Frontal cortex (tissue), 4 donors: ENCODE measurements around the gene SLC25A21. TPM values are rescaled to one million over a fixed set of nuclear protein-coding genes. Genes with fewer than 3 reads are reported as not detected.
A peak's percentile ranks its signal among the peaks of the same experiment; 100 is the strongest.
"Not testable (repeated sequence)": the region's sequence is repeated elsewhere in the genome, so short reads cannot be mapped to it uniquely, and the experiment has no call there.

ENCODE experiments used
- DNase-seq, 2 donors: peaks; one replicate each; pipeline ENCODE4 v3.0.0; 2012; ENCODE audit warnings: low spot score in 2 of 2
- FAIRE-seq: peaks from 2 replicates; lab custom pipeline; 2012; peaks lifted over from hg19 to GRCh38; lab: Jason Lieb, UNC
- total RNA-seq: library from RNA; depleted of rRNA; stranded (reverse); fragments of >200 nt; gene quantifications from one replicate; pipeline ENCODE4 v1.2.3, GENCODE V29; 2014
- donor health status: control.
- donor health status: control.
- donor health status: control.

Gene SLC25A21
- total RNA-seq, 1 donor from 2014 or later, result 6.1 TPM

GRCh38 chr14:36818794-36819384, 353.5 kb downstream of the SLC25A21 start:
- DNase-seq, result no peak
- FAIRE-seq, result no peak

DNA sequence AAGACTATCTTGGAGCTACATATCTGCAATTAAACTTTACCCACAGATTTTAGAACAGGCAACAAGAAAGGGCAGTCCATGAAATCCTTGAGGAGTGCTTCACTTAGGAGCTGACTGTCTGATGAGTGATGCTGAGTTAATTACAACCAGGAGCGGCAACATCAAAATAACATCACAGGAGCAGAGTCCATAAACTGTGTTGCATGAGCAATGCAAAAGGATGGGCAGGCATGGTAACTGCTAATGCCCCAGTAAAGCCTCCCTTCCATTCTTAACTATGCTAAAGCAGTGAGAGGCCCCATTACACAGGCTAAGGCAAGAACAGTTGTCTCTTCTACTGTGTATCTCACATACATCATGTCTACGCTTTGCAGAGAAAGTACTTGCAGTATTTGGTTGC, 354.2 kb downstream of the SLC25A21 start:
- DNase-seq, result no peak
- FAIRE-seq, result no peak

DNA sequence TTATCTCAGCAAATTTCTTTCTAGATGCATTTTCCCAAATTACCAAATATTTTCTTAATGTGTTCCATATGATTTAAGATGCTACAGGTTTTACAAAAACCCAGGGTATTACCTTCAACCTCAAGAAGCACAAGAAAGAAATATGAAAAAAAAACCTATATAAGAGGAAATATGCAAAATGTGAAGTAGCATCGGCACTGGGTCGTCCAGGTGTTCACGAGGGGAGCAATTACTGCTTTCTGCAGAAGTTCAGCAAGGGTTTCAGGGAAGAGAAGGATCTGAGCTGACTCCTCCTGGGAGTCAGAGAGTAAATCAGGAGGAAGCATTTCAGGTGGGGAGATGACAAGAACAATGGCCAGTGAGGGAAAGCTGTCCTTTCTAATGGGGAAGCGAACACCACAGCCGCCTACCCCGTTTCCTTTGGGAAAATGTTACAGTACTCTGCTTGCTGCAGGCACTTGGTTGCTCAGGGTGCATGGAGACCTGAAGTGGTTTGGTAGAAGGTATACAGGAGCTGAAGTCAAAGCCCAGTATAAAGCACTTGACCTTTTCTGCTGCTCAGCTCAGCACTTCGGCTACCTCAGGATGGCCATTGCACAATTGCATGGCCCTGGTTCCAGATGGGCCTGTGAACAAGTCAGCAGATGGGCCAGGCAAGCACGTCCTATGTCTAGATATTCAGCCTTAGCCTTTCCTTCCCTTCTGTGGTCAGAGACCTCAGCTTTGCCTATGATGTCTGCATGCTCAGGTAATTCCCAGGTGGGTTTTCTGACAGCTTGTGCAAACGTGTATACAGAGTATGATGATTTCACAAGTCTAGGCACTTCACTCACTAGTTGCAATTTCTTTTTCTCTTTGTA, 355.1 kb downstream of the SLC25A21 start:
- FAIRE-seq (no peak), DNase-seq (no peak)

DNA sequence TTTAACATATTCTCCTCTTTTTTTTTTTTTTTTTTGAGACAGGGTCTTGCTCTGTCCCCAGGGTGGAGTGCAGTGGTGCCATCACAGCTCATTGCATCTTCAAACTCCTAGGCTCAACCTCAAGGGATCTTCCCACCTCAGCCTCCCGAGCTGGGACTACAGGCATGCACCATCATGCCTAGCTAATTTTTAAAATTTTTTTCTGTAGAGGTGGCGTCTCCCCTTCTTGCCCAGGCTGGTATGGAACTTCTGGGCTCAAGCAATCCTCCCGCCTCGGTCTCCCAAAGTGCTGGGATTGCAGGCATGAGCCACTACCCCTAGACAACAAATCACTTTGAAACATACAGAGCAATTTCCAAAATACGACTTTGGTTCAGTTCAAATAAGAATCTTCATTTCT, 355.9 kb downstream of the SLC25A21 start:
- FAIRE-seq (no peak), DNase-seq (no peak)

GRCh38 chr14:36814783-36815182, 357.6 kb downstream of the SLC25A21 start:
- not testable (repeated sequence) for FAIRE-seq, DNase-seq

DNA sequence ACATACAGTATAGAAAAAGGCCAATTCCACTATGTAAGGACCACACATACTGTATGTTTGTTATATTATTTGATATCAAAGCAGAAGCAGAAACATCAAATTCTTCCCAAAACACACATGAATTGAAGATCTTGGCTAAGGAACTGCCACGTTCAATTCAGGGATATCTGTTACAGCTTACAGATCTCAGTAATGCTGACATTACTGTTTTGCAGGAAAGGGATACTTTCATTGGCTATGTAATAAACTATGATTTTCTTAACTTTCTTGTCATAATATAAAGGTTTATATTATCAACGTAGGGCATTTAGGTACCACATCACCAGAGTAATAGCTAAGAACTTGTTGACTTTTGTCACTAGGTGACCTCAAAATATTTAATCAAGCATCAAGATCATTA, 362.2 kb downstream of the SLC25A21 start:
- no peak for FAIRE-seq
- no peak for DNase-seq

DNA sequence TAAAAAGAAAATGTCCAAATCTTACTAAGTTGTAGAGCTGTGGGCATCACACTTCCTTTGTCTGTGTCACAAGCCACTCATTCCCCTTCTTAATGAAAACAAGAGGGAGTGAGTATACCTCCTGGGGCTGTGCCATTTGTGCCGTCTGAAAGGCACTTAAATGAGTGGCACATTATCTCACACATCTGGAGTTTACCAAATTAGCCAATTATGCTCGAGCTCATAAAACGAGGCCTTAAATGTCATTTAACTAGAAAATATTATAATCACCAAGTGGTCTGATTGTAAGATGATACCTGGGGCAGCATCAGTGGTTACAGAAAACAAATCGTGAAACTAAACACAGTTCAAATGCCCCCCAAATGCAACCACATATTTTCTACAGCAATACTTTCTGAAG, 364.7 kb downstream of the SLC25A21 start:
- no peak for DNase-seq
- FAIRE-seq, result no peak

DNA sequence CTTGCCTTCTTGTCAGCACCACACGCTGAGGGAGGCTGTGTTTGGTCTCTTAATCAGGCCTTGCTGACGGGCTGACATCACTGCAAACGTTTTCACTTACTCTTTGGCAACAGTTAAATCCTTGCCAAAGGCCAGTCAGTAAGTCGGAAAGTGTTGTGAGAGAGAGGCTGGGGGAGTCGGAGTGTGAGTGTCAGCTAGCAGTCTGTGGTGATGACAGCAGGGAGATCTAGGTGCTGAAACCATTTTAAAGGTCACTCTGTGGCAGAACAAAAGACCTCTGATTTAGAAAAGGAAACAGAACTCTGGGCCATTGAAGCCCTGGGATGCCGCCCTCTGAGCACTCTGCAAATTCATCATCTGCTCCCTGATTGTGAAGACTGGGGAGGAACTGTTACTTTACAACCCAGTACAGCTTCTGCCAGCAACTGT, 367.3 kb downstream of the SLC25A21 start:
- DNase-seq (no peak), FAIRE-seq (no peak)

GRCh38 chr14:36797634-36798033, 374.8 kb downstream of the SLC25A21 start:
- FAIRE-seq (no peak), DNase-seq (no peak)

GRCh38 chr14:36791402-36791801, 381.0 kb downstream of the SLC25A21 start:
- FAIRE-seq (no peak), DNase-seq (no peak)

- DNase-seq (no peak), FAIRE-seq (no peak)
Measured at GRCh38 chr14:36785511-36785910, 386.9 kb downstream of the SLC25A21 start.

DNA sequence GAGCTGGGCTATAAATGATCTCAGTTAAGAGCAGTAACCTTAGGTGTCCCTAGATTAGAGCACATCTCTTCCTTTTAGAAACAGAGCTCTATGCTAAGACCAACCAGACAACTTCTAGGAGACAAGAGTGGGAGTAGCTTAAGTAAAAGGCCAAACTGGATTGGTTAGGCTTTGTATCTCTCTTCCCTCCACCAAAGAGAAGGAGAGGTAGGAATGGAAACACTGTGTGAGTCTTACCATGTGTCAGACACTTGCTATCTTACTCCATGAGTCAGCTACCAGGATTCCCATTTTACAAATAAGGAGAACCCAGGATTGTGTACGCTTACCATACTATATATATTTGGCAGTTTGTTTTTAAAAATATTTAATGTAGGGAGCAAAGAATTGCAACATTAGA, 387.9 kb downstream of the SLC25A21 start:
- DNase-seq, result no peak
- no peak for FAIRE-seq

- DNase-seq, result no peak
- no peak for FAIRE-seq
Measured at GRCh38 chr14:36781897-36782296, 390.5 kb downstream of the SLC25A21 start.

DNA sequence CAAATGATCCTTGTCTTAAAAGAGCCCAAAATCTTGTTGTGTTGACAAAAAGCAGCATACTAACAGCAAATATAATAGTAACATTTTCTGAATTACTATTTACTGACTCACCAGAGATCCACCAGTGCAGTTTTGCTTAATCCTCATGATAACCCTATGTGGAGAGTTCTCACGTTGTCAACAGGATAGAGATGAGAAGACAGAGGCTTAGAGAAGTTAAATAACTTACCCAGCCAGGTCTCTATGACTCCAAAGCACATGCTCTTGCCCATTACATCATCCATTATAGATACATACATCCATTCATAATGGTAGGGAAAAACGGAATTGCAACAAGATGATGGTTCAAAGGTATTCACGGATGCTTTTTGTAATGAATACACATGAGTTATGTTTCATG, 398.8 kb downstream of the SLC25A21 start:
- no peak for FAIRE-seq

GRCh38 chr14:36773136-36773540, 399.3 kb downstream of the SLC25A21 start:
- peak in 1 of 2 donors; percentile 4 for DNase-seq
- FAIRE-seq, result no peak

More for the DNA sequence above, 398.8 kb downstream of the SLC25A21 start:
- DNase-seq, result no peak

DNA sequence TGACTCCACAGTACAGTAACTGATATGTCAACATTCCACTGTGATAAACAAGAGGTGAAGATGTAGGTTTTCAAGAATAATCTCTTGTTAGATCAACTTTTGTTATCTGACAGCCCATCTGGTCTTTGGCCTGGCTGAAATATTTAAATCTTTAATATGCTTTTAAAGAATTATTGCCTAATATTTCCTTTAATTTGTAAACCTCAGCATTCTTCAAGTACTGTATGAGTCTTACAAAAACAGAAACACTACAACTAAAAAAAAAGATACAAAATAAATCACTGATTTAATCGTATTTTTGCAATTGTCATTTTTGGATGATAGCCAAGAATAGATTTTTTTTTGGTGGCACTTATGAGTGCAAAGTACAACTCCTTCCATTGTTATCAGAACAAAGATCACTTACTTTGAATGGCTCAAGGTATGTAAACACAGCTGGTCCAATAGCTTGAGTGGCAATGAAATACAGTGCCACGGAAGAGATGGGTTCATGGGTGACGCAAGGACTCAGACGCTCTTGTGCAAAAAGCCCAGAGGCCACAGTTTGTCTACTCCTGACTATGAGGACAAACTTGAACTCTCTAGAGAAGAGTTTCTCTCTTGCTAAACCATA, 401.3 kb downstream of the SLC25A21 start:
- FAIRE-seq (no peak), DNase-seq (no peak)

DNA sequence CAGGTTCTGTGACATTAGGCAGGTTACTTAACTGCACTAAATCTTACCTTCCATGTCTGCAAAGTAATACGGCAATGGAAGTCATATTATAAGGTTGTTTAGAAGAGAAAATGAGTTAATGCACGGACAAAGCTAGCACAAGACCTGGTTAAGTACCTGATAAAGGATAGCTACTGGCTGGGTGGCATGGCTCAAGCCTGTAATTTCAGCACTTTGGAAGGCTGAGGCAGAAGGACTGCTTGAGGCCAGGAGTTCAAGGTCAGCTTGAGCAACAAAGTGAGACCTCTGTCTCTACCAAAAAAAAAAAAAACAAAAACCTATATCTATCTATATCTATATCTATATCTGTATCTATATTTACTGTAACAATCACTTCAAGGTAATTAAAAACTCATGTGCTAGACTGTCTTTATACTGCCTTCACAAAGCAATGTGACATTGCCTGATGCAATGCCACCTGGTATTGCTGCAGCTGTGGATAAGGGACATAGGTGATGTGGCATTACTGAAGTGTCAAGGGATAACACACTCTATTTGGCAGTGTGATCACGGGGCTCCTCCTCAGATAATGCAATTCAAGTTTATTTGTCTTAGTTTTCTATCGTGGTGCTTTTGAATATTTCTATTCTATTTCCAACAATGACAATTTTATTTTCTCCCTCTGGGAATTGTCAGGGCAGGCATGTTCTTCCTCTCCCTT, 403.6 kb downstream of the SLC25A21 start:
- FAIRE-seq, result no peak
- DNase-seq, result no peak

DNA sequence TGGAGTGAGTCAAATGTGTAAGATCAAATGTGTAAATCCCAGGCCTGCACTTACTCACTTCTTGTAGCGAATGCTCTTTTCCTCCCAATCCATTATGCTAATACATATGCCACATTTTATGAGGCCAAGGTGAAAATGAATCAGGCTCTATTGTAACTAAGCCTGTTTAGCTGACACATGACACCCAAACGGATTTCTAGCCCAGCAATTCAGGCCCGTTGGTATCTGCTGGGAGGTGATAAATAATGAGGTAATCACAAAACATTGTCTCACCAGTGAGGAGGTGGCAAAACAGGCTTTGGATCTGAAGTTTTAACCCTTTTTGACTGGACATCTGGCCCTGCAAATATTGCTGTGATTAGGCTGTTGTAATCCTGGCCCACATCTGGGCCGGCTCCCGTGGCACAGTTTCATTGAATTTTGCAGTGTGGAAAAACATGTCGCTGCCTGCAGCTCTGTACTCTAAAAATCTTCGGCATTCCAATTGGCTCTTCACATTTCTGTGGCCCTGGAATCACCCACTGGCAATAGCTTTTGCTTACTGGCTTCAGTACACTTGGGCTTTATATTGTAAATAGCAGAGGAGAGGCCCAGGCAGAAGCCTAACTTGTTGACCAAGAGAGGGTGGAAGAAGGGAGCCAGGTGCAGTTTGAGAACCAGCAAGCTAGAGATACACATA, 404.7 kb downstream of the SLC25A21 start:
- no peak for FAIRE-seq
- no peak for DNase-seq

DNA sequence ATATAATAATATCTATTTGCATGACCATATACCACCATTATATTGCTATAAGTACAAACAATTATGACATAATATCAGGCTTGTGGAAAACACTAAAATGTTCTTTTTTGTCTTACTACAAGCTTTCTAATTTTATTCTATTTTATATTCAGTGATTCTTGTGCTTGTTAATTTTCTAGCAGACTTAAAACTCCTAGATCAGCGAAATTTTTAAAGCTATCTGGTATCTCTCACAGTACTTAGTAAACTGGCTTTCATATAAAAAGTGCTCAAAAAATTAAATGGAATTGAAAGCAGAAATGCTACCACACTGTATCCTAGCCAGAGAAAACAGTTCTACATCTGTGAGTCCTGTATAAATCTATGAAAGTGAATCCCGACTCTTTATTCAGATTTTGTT, 405.4 kb downstream of the SLC25A21 start:
- no peak for DNase-seq
- no peak for FAIRE-seq
